ENCODE data around the gene LRIG2. TPM values are rescaled to one million over a fixed set of nuclear protein-coding genes. Genes with fewer than 3 reads are reported as not detected.

LRIG2 gene
- polyA plus RNA-seq, 3 donors: 16.5 to 21.4 (median 16.9) TPM

Other genes starting within 250 kb of the LRIG2 start
- gene SLC16A1, start 117.0 kb upstream of the LRIG2 start, polyA plus RNA-seq (ENCODE audit: insufficient read length in 3 of 3): 10 to 100 TPM; 54.2 to 72.7 (median 54.6) TPM